ENCODE measurements around the gene ZNF444. TPM values are rescaled to one million over a fixed set of nuclear protein-coding genes. Genes with fewer than 3 reads are reported as not detected.

The ZNF444 gene
- total and polyA plus RNA-seq, 2 donors (not counting 3 experiments of a cell fraction or from before 2014, with no cell fraction given): 37.2 to 41.7 TPM

GRCh38 chr19:56150358-56150757 lies 9.3 kb downstream of the ZNF444 start:
- no peak for DNase-seq (ENCODE audit: low read depth, low spot score)
- FAIRE-seq: no peak
- no TSS peak for BruUV-seq (replicated peaks)
- ChIA-PET POLR2A (no interaction called here), CTCF (interaction anchor here (1.7 kb wide), 1 partner anchor 9 kb away, joined by 4 read pairs; the partner anchor contains the start of gene ZNF444)
- H3K4me1 ChIP-seq (ENCODE audit: control insufficient read depth, extremely low read depth, insufficient read depth, low read length): peaks cover 10% of the 10 kb centered on the region
- no peak overlapping the region for H3K27ac ChIP-seq (ENCODE audit: insufficient read depth, low read depth, low read length)
- intact Hi-C loops (cut with micrococcal nuclease) (no loop called here), dilution Hi-C loops (cut with MboI; ENCODE audit: extremely low pct_ligation_motif_present, low sequenced_read_pairs) (no loop called here)
- peaks cover 0 to 23% of the 10 kb centered on the region in 2 experiments for H3K36me3 ChIP-seq (ENCODE audit: control insufficient read depth in 2 of 2, extremely low read depth in 1 of 2, insufficient read depth in 2 of 2, low read length in 2 of 2)
- H3K9ac ChIP-seq (replicated peaks; ENCODE audit: extremely low read depth, insufficient read depth, low read length): no peak overlapping the region
- H3K9me1 ChIP-seq (replicated peaks; ENCODE audit: control insufficient read depth, extremely low read depth, insufficient read depth, low read length): no peaks in the 10 kb centered on the region
- no peaks in the 10 kb centered on the region for H3K27me3 ChIP-seq (ENCODE audit: control insufficient read depth in 2 of 2, insufficient read depth in 2 of 2, low read length in 2 of 2)
- H4K20me1 ChIP-seq (replicated peaks; ENCODE audit: control insufficient read depth, extremely low read depth, insufficient read depth, low read length): no peaks in the 10 kb centered on the region
- TF ChIP-seq MAX (IDR thresholded peaks at IDR 0.05; ENCODE audit: insufficient read depth, insufficient read length) (no peak), EZH2 (IDR thresholded peaks at IDR 0.05; ENCODE audit: borderline replicate concordance, low read depth, low read length, severe bottlenecking) (no peak), JUN (IDR thresholded peaks at IDR 0.05; ENCODE audit: borderline replicate concordance, insufficient read depth, insufficient read length, low read depth) (no peak), MYC (IDR thresholded peaks at IDR 0.05; ENCODE audit: low read depth, low read length) (no peak), FOS (IDR thresholded peaks at IDR 0.05; ENCODE audit: borderline replicate concordance, insufficient read depth, low read length) (no peak), POLR2AphosphoS5 (IDR thresholded peaks at IDR 0.05; ENCODE audit: insufficient read depth, low read depth, low read length) (no peak), CTCF (IDR thresholded peaks at IDR 0.05; ENCODE audit: extremely low read depth in 1 of 2, insufficient read depth in 1 of 2, low read depth in 1 of 2, low read length in 2 of 2) (no peak)
- no peak overlapping the region for H2AFZ ChIP-seq (ENCODE audit: low read depth, low read length)
- no peak overlapping the region for H3K4me3 ChIP-seq (replicated peaks in 1 of 3; ENCODE audit: insufficient read depth in 1 of 3, low read depth in 1 of 3, low read length in 3 of 3)
- H3K79me2 ChIP-seq (ENCODE audit: control insufficient read depth, insufficient read depth, low read length): peaks cover 4% of the 10 kb centered on the region
- no peaks in the 10 kb centered on the region for H3K9me3 ChIP-seq (replicated peaks; ENCODE audit: control insufficient read depth, insufficient read depth, low read length)
- no peak overlapping the region for H3K4me2 ChIP-seq (ENCODE audit: insufficient read depth, low read length)

All from endothelial cell of umbilical vein (primary cell).